ENCODE results near the gene SARDH. TPM values are rescaled to one million over a fixed set of nuclear protein-coding genes. Genes with fewer than 3 reads are reported as not detected.

The SARDH gene
- total and polyA plus RNA-seq, 2 of the 8 experiments (the other 6 are each of a cell fraction or from before 2014, with no cell fraction given): 6.4 to 7.4 TPM

- no peak for TF ChIP-seq NRF1 (IDR thresholded peaks at IDR 0.05; ENCODE audit: low read depth, low read length)
- TF ChIP-seq, protein P1, sequence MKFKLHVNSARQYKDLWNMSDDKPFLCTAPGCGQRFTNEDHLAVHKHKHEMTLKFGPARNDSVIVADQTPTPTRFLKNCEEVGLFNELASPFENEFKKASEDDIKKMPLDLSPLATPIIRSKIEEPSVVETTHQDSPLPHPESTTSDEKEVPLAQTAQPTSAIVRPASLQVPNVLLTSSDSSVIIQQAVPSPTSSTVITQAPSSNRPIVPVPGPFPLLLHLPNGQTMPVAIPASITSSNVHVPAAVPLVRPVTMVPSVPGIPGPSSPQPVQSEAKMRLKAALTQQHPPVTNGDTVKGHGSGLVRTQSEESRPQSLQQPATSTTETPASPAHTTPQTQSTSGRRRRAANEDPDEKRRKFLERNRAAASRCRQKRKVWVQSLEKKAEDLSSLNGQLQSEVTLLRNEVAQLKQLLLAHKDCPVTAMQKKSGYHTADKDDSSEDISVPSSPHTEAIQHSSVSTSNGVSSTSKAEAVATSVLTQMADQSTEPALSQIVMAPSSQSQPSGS (IDR thresholded peaks at IDR 0.05; ENCODE audit: low read length): no peak
These were observed 64.1 kb downstream of the SARDH start (continued) for GRCh38 chr9:133674091-133674490.
